Spinal cord (tissue), 10 donors: ENCODE data around the gene MTA1. TPM values are rescaled to one million over a fixed set of nuclear protein-coding genes. Genes with fewer than 3 reads are reported as not detected.

ENCODE experiments used
- DNase-seq, 6 donors: peaks; one replicate each; pipeline versions ENCODE4 v3.0.0 to v3.0.0-alpha.2; 2013 to 2015; ENCODE audit warnings: low spot score in 6 of 6, low read depth in 4 of 6
- H3K27ac ChIP-seq: one replicate; pipeline ENCODE4 v1.5.1; 2013; ENCODE audit warnings: low read depth, low read length, control low read depth
- H3K27me3 ChIP-seq: one replicate; pipeline ENCODE4 v1.6.1; 2013; ENCODE audit warnings: low read length; ENCODE audit not compliant: control insufficient read depth, insufficient read depth
- H3K36me3 ChIP-seq: one replicate; pipeline ENCODE4 v1.6.1; 2013; ENCODE audit warnings: low read length; ENCODE audit not compliant: control insufficient read depth, insufficient read depth
- H3K4me1 ChIP-seq: one replicate; pipeline ENCODE4 v1.6.1; 2013; ENCODE audit warnings: low read length; ENCODE audit not compliant: control insufficient read depth, insufficient read depth
- H3K4me3 ChIP-seq: one replicate; pipeline ENCODE4 v1.5.1; 2013; ENCODE audit warnings: low read depth, low read length, control low read depth
- H3K9me3 ChIP-seq: one replicate; pipeline ENCODE4 v1.6.1; 2013; ENCODE audit warnings: low read length; ENCODE audit not compliant: control insufficient read depth, insufficient read depth
- WGBS: methylation state at CpG from one replicate; pipeline ENCODE4 v1.1.5; 2013; ENCODE audit warnings: missing lambda C conversion rate; ENCODE audit not compliant: insufficient coverage; 5-methylcytosine and 5-hydroxymethylcytosine counted together
- polyA plus RNA-seq, 2 donors: library from polyadenylated mRNA; unstranded; fragments of 120-200 nt; gene quantifications; one replicate each; pipeline ENCODE4 v1.2.1, GENCODE V29; 2013; ENCODE audit not compliant: insufficient read length in 2 of 2
- total RNA-seq, 2 donors: library from RNA; depleted of rRNA in 1 of 2; stranded (reverse); fragments of 120-200 nt in 1 of 2; fragments of >200 nt in 1 of 2; gene quantifications; one replicate each; pipeline versions ENCODE4 v1.2.3 to v1.2.4, GENCODE V29; 2013 to 2014
- donor health status: healthy.

MTA1 gene
- total and polyA plus RNA-seq, 4 donors, result 40.9 to 202 (median 126) TPM

DNA sequence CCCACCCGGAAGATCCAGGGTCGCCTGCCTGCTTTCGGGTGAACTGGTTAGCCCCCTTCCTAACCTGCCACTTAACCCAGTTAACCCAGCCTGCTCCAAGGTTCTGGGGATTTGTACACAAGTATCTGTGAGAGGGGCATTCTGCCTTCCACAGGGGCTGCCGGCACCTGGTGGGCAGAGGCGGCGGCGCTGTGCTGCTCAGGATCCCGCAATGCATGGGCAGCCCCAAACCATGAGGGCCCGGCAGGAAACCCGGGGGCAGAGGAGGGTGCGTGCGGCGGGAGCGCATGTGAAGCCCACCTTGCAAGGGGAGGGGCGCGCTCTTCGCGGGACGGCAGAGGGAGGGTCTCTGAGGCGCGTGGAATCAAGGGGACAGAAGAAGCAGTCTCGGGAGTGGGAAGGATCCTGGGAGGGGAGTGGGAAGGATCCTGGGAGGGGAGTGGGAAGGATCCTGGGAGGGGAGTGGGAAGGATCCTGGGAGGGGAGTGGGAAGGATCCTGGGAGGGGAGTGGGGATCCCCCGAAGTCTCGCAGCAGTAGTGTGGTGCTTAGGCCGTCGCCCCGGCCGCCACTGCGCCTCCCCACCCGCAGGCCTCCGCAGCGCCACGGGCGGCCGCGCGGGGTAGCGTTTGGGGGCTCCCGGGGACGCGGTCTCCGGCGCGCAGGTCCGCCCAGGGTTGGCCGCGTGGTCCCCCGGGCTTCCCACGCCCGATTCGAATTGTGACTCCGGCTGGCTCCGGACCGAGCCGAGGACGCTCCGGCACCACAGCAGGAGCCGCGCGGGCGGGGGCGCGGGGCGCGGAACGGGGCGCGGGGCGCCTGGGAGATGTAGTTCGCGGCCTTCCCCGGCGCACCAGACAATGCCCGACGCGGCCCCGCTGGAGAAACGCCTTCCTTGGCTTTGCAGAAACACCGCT lies 4.9 kb upstream of the MTA1 start:
- Histone ChIP-seq H3K4me3 (peak overlapping the region; percentile 33), H3K36me3 (peaks cover 9% of the 10 kb centered on the region), H3K9me3 (no peaks in the 10 kb centered on the region), H3K27ac (peak overlapping the region; percentile 33), H3K27me3 (peaks cover 12% of the 10 kb centered on the region), H3K4me1 (peaks cover 64% of the 10 kb centered on the region)
- under 1% methylated on average over 70 of the region's 79 CpGs for WGBS
- DNase-seq, result peak in 5 of 6 donors; percentile 58 to 95 (median 75)

DNA sequence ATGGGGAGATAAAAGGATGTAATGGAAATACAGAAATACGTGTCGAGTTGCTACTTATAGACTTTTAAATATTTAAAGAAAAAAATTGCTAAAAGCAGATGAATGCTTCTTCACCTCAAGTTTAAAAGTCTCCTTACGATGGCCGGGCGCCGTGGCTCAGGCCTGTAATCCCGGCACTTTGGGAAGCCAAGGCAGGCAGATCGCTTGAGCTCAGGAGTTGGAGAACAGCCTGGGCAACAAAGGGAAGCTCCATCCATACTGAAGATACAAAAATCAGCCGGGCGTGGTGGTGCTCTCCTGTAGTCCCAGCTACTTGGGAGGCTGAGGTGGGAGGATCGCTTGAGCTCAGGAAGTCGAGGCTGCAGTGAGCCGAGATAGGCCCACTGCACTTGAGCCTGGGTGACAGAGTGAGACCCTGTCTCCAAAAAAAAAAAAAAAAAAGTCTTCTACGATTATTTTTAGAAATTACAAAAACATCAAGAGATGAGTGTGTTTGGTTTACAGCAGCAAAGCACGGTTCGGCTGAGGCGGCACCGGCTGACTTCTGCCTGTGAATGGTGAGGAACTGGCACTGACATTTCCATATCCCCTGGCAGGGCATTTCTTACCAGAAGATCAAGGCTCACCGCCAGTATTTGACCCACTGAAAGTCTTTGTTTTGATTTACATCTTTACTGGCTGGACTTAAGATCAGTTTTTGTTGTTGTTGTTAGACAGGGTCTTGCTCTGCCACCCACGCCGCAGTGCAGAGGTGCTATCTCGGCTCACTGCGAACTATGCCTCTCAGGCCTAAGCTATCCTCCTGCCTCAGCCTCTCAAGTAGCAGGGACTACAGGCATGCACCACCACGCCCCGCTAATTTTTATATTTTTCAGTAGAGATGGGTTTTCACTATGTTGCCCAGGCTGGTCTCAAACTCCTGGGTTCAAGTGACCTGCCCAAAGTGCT lies 3.9 kb upstream of the MTA1 start:
- no peak for DNase-seq
- Histone ChIP-seq H3K27me3 (peaks cover 9% of the 10 kb centered on the region), H3K27ac (peak overlapping the region; percentile 33), H3K36me3 (peaks cover 11% of the 10 kb centered on the region), H3K4me3 (peak overlapping the region; percentile 33), H3K9me3 (no peaks in the 10 kb centered on the region), H3K4me1 (peaks cover 66% of the 10 kb centered on the region)
- 100% methylated on average over 5 of the region's 25 CpGs for WGBS

DNA sequence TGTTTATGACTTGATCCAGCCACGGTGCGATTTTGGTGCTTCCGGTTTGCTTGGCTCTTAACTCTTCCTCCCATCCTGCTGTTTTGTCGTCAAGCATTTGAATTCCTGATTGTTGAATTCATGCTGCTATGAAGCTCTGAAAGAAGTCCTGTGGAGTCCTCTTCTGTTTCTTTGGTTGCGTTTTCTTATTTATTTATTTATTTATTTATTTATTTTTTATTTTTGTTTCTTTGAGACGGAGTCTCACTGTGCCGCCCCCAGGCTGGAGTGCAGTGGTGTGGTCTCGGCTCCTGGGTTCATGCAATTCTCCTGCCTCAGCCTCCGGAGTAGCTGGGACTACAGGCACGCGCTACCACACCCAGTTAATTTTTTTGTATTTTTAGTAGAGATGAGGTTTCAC lies 3.0 kb upstream of the MTA1 start:
- Histone ChIP-seq H3K27me3 (peaks cover 4% of the 10 kb centered on the region), H3K4me1 (peaks cover 68% of the 10 kb centered on the region), H3K36me3 (peaks cover 21% of the 10 kb centered on the region), H3K4me3 (no peak overlapping the region), H3K9me3 (no peaks in the 10 kb centered on the region), H3K27ac (no peak overlapping the region)
- no peak for DNase-seq
- 96% methylated on average over 4 of the region's 11 CpGs for WGBS

DNA sequence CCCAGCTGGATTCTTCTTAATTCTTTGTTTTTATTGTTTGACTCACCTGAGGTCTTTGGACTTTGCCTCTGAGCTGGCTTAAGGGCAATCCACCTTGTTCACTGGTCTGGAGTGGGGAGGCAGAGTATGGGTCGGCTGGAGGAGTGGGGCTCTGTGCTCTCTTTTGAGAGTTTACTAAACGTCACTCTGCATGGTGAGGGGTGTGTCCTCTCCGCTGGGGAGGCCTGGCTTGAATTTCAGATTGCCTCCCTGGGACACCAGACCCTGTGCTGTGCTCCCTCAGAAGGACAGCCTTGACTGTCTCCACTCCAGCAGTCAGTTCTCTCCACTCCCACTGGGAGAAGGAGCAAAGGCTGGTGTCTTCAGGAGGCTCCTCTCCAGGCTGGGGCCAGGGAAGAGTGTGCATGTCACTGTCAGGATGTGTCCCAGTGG lies 1.9 kb upstream of the MTA1 start:
- 71% methylated on average over 1 of the region's 3 CpGs for WGBS
- no peak overlapping the region for H3K27ac ChIP-seq
- peaks cover 70% of the 10 kb centered on the region for H3K4me1 ChIP-seq
- no peak overlapping the region for H3K4me3 ChIP-seq
- H3K9me3 ChIP-seq, result no peaks in the 10 kb centered on the region
- H3K27me3 ChIP-seq, result no peaks in the 10 kb centered on the region
- no peak for DNase-seq
- peaks cover 28% of the 10 kb centered on the region for H3K36me3 ChIP-seq

DNA sequence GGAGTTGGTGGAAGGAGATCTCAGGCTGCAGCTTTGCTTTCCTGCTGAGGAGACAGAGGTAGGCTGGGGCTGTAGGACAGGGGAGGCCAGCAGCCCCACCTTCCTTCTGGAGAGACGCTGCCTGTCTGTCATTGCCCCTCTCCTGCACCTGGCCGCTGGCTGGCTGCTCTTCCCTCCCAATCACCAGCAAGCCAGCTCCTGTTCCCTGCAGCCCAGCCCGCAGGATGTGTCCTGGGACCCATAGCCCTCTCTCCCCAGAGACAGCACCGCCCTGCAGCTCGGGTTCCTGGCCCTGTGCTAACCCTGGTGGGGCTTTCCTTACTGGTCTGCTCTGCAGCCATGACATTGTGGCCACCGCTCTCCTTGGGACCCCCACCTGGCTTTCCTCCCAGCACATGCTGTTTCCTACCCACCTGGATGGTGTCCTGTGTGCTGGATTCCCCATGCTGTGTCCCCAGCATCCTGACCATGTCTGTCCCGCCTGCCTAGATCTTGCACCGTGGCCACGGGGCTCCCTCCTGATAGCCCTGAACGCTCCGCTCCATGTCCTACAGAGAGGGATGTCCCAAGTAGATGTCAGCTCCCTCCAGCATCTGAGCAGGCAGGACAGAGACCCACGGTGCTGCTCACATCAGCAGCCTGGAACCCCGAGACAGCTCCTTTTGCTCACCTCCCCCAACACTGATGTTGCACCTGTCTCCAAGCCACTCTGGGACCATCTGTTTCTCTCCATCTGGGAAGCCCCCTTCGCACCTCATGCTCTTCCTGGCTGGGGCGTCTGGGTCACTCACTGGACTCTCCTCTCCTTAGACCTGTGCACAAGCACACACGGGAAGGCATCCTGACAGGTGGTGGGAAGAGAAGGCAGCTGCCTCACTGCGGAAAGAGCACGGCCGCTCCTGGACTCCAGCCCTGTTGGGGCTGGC lies 1.1 kb upstream of the MTA1 start:
- Histone ChIP-seq H3K4me1 (peaks cover 67% of the 10 kb centered on the region), H3K36me3 (peaks cover 37% of the 10 kb centered on the region), H3K9me3 (no peaks in the 10 kb centered on the region), H3K4me3 (peak overlapping the region; percentile 67), H3K27ac (no peak overlapping the region), H3K27me3 (no peaks in the 10 kb centered on the region)
- WGBS, result 66% methylated on average over 18 of the region's 19 CpGs
- DNase-seq, result no peak

DNA sequence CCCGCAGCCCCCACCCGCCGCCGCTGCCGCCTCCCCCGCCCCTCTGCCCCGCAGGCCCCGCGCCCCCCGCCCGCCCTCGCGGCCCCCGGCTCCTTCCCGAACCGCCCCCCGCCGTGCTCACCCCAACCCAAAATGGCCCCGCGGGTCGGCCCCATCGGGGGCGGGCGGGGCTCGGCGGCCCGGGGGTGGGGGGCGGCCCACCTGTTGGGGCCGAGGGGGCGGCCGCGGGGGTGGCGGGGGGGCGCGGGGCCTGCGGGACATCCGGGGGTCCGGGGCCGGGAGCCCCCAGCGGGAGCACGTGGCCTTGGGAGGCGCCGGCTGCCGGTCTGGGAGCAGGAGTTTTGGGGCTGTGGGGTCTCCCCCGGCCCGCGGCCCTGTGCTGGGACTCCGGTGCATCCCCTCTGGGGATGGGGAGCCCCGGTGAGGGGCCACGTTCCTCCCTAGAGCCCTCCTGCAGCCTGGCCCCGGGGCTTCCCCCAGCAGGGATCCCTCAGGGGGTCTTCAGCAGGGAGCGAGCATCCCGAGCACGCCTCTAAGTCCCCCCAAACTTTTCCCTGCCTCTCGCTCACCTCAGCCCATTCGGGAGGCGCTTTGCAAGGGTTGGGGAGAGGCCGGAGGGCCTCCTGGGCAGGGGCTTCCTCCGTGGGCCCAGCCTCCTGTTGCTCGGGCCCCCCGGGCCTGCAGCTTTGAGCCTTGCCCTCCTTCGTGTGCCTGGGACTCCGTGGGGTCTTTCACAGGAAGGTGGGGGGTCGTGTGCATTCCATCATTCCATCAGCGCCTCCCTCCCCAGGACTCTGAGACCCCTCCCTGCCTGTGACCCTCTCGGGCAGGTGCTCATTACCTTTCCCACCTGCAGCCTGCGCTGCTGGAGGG lies 710 bp downstream of the MTA1 start:
- no peaks in the 10 kb centered on the region for H3K27me3 ChIP-seq
- peak overlapping the region; percentile 15 for H3K27ac ChIP-seq
- peak overlapping the region; percentile 63 for H3K4me3 ChIP-seq
- peaks cover 52% of the 10 kb centered on the region for H3K4me1 ChIP-seq
- DNase-seq, result no peak
- no peaks in the 10 kb centered on the region for H3K9me3 ChIP-seq
- peaks cover 53% of the 10 kb centered on the region for H3K36me3 ChIP-seq
- WGBS, result under 1% methylated on average over 45 of the region's 67 CpGs

DNA sequence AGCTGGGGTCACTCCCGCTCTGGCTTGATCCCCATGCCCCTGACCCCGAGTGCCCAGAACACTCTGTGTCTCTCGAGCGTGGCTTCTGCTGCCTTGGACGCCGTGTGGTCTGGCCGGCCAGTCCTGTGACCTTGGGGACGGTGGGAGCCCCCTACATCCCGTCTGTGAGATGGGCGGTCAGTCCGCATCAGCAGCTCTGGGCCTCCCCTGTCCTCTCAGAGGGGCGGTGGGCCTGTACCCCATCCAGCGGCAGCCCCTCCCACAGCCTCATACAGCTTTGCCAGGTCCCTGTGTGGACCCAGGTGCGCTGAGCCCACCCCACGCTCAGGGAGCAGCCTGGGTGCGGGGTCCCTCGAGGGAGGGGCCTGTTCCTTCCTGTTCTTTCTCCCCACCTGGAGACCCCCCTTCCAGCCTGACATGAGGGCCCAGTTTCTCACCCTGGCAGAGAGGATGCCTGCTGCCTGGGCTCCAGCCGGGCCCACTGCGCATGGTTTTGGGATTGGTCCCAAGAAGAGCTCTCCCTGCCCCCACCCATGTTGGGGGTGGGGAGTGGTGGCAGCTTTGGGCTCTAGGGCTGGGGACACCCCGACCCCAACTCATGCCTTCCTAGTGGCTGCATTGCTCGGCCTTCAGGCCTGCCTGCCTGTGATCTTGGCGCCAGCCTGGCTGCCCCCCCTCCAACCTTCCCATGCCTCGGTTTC lies 1.5 kb downstream of the MTA1 start:
- peak overlapping the region; percentile 15 for H3K27ac ChIP-seq
- WGBS, result 28% methylated on average over 19 of the region's 23 CpGs

More for the DNA sequence above, 1.5 kb downstream of the MTA1 start:
- Histone ChIP-seq H3K4me3 (peak overlapping the region; percentile 63), H3K27me3 (no peaks in the 10 kb centered on the region), H3K36me3 (peaks cover 60% of the 10 kb centered on the region), H3K4me1 (peaks cover 46% of the 10 kb centered on the region), H3K9me3 (no peaks in the 10 kb centered on the region)
- DNase-seq, result no peak
